Neural cell (in vitro differentiated cells): ENCODE measurements around the gene PRR36.

Experiments
- CTCF ChIP-seq: fragments of 450-650 bp; IDR thresholded peaks from 2 replicates; pipeline ENCODE4 v1.5.1; 2014; ENCODE audit warnings: antibody characterized with exemption, mild to moderate bottlenecking, moderate library complexity; ENCODE audit not compliant: poor library complexity, severe bottlenecking
- EP300 ChIP-seq: fragments of 450-650 bp; conservative IDR thresholded peaks from 2 replicates; pipeline ENCODE4 v1.6.1; 2014; ENCODE audit warnings: antibody characterized with exemption, mild to moderate bottlenecking, moderate library complexity; ENCODE audit not compliant: poor library complexity, severe bottlenecking
- EZH2 ChIP-seq: fragments of 200-600, 300-800 bp; shearing (Covaris generic), sonication (generic); IDR thresholded peaks from 2 replicates; pipeline ENCODE4 v1.6.1; 2014; ENCODE audit warnings: antibody characterized with exemption, low read length, borderline replicate concordance, mild to moderate bottlenecking; ENCODE audit not compliant: insufficient read depth, poor library complexity, severe bottlenecking
- POLR2AphosphoS5 ChIP-seq: IDR thresholded peaks from 2 replicates; pipeline ENCODE4 v1.6.1; 2012
- REST ChIP-seq: IDR thresholded peaks from 2 replicates; pipeline ENCODE4 v1.6.1; 2012; ENCODE audit warnings: borderline replicate concordance
- TAF1 ChIP-seq: IDR thresholded peaks from 2 replicates; pipeline ENCODE4 v1.6.1; 2012; ENCODE audit warnings: low read depth

DNA sequence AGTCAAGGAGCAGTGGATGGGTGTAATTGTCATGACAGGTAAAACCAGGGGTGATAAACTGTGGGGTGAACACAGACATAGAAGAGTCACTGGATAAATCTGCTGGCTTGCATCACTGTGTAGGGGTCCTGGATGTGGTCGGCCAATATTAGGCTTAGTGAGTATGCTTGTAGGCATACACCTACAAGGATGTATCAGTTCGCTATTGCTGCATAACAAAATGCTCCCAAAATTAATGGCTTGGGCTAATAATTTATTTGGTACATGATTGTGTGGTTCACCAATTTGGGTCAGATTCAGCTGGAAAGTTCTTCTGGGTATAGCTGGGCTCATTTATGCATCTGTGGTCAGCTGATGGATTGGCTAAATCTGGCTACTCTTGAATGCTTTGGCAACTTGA lies 55.4 kb downstream of the PRR36 start:
- TF ChIP-seq CTCF (no peak), EZH2 (no peak), EP300 (no peak), POLR2AphosphoS5 (no peak), TAF1 (no peak), REST (no peak)
